ENCODE data around the gene VSTM5.
"Not testable (repeated sequence)": the region's sequence is repeated elsewhere in the genome, so short reads cannot be mapped to it uniquely, and the experiment has no call there.

Gene VSTM5

GRCh38 chr11:93796441-93797231, 53.8 kb downstream of the VSTM5 start:
- DNase-seq (ENCODE audit: low read depth) = no peak

GRCh38 chr11:93791493-93791892, 58.9 kb downstream of the VSTM5 start:
- DNase-seq (ENCODE audit: low read depth) = peak; percentile 42

- no peak for DNase-seq (ENCODE audit: low read depth)
These were observed 65.5 kb downstream of the VSTM5 start for GRCh38 chr11:93784935-93785360.

GRCh38 chr11:93784145-93784934, 66.1 kb downstream of the VSTM5 start, which contains the start of gene MED17:
TSS of gene MED17 (plus strand) at chr11:93784282. CDS start at chr11:93784514, 232 bp downstream.
- peak; percentile 88 for DNase-seq (ENCODE audit: low read depth)

GRCh38 chr11:93783765-93784144, 66.7 kb downstream of the VSTM5 start:
- DNase-seq (ENCODE audit: low read depth) = no peak

- no peak for DNase-seq (ENCODE audit: low read depth)
These were observed 67.1 kb downstream of the VSTM5 start for GRCh38 chr11:93783362-93783761.

- no peak for DNase-seq (ENCODE audit: low read depth)
These were observed 75.1 kb downstream of the VSTM5 start for GRCh38 chr11:93775289-93775688.

- not testable (repeated sequence) for DNase-seq (ENCODE audit: low read depth)
These were observed 75.9 kb downstream of the VSTM5 start for GRCh38 chr11:93774560-93774959.

- DNase-seq (ENCODE audit: low read depth) = no peak
These were observed 76.7 kb downstream of the VSTM5 start for GRCh38 chr11:93773601-93774200.

GRCh38 chr11:93773045-93773477, 77.4 kb downstream of the VSTM5 start:
- DNase-seq (ENCODE audit: low read depth) = no peak

- DNase-seq (ENCODE audit: low read depth) = no peak
These were observed 78.3 kb downstream of the VSTM5 start for GRCh38 chr11:93772123-93772522.

GRCh38 chr11:93770160-93770559, 80.3 kb downstream of the VSTM5 start:
- DNase-seq (ENCODE audit: low read depth) = no peak

All from fibroblast of gingiva (primary cell).